OCI-LY1 (cell line): ENCODE measurements around the gene PRADC1.

Experiments
- H2AFZ ChIP-seq: fragments of 200-600 bp; sonication (generic), shearing (Covaris generic); 2 replicates; pipeline ENCODE4 v1.6.0; 2014; ENCODE audit warnings: antibody characterized with exemption, mild to moderate bottlenecking, low read length
- H3F3A ChIP-seq: fragments of 200-600 bp; sonication (generic), shearing (Covaris generic); 2 replicates; pipeline ENCODE4 v1.6.0; 2014; ENCODE audit warnings: mild to moderate bottlenecking, antibody characterized with exemption, low read length, moderate library complexity; ENCODE audit not compliant: insufficient read depth
- H3K27ac ChIP-seq: fragments of 200-600 bp; sonication (generic); 2 replicates; pipeline ENCODE4 v1.5.1; 2014; ENCODE audit warnings: low read length, mixed run types, mild to moderate bottlenecking, low read depth; ENCODE audit not compliant: poor library complexity, severe bottlenecking
- H3K27me3 ChIP-seq: fragments of 200-600 bp; sonication (generic); 2 replicates; pipeline ENCODE4 v1.6.0; 2014; ENCODE audit warnings: antibody characterized with exemption, mild to moderate bottlenecking, low read length, moderate library complexity; ENCODE audit not compliant: insufficient read depth
- H3K36me3 ChIP-seq: fragments of 200-600 bp; sonication (generic); 2 replicates; pipeline ENCODE4 v1.6.1; 2014; ENCODE audit warnings: mild to moderate bottlenecking, antibody characterized with exemption, low read length, moderate library complexity, mixed read lengths; ENCODE audit not compliant: insufficient read depth
- H3K4me1 ChIP-seq: fragments of 200-600 bp; sonication (generic); 2 replicates; pipeline ENCODE4 v1.5.1; 2014; ENCODE audit warnings: mild to moderate bottlenecking, low read length, moderate library complexity; ENCODE audit not compliant: insufficient read depth, severe bottlenecking
- H3K4me2 ChIP-seq: fragments of 200-600 bp; sonication (generic), shearing (Covaris generic); 2 replicates; pipeline ENCODE4 v1.6.1; 2014; ENCODE audit warnings: low read length
- H3K4me3 ChIP-seq: fragments of 200-600 bp; sonication (generic); 2 replicates; pipeline ENCODE4 v1.5.1; 2014; ENCODE audit warnings: low read length, low read depth, mild to moderate bottlenecking, mixed read lengths; ENCODE audit not compliant: poor library complexity, severe bottlenecking
- H3K79me2 ChIP-seq: fragments of 200-600 bp; shearing (Covaris generic); 2 replicates; pipeline ENCODE4 v1.6.1; 2016; ENCODE audit warnings: mixed run types, low read length, mixed read lengths; ENCODE audit not compliant: insufficient read depth
- H3K9ac ChIP-seq: fragments of 200-600 bp; sonication (generic), shearing (Covaris generic); 2 replicates; pipeline ENCODE4 v1.6.1; 2014; ENCODE audit warnings: mild to moderate bottlenecking, low read length, mixed read lengths
- H3K9me2 ChIP-seq: fragments of 200-600 bp; sonication (generic), shearing (Covaris generic); 2 replicates; pipeline ENCODE4 v1.6.1; 2014; ENCODE audit warnings: low read depth, mild to moderate bottlenecking, low read length, mixed read lengths
- H3K9me3 ChIP-seq: fragments of 200-600 bp; shearing (Covaris generic); 2 replicates; pipeline ENCODE4 v1.6.1; 2014; ENCODE audit warnings: low read length, mixed read lengths
- H4K20me1 ChIP-seq: fragments of 200-600 bp; sonication (generic), shearing (Covaris generic); 2 replicates; pipeline ENCODE4 v1.6.0; 2016; ENCODE audit warnings: mild to moderate bottlenecking, low read length; ENCODE audit not compliant: insufficient read depth
- CTCF ChIP-seq: fragments of 200-600 bp; sonication (generic), shearing (Covaris generic); IDR thresholded peaks from 2 replicates; pipeline ENCODE4 v1.5.1; 2017; ENCODE audit warnings: mild to moderate bottlenecking, antibody characterized with exemption, low read length, moderate library complexity, mixed read lengths
- EZH2 ChIP-seq: fragments of 200-600 bp; sonication (generic), shearing (Covaris generic); IDR thresholded peaks from 2 replicates; pipeline ENCODE4 v1.8.0; 2017; ENCODE audit warnings: borderline replicate concordance, mixed run types, mild to moderate bottlenecking, antibody characterized with exemption, low read length, moderate library complexity, mixed read lengths

PRADC1 gene

GRCh38 chr2:73272270-73272669 is 39.2 kb upstream of the PRADC1 start:
- H2AFZ ChIP-seq: no peak overlapping the region
- H3K4me3 ChIP-seq: no peak overlapping the region
- H3K9me3 ChIP-seq: no peaks in the 10 kb centered on the region
- H3K9ac ChIP-seq: no peak overlapping the region
- H3K27me3 ChIP-seq: no peaks in the 10 kb centered on the region
- H3F3A ChIP-seq: no peaks in the 10 kb centered on the region
- no peak overlapping the region for H3K4me2 ChIP-seq
- H4K20me1 ChIP-seq: no peaks in the 10 kb centered on the region
- H3K79me2 ChIP-seq: peaks cover 7% of the 10 kb centered on the region; the same call in 1 of the 2 replicates
- TF ChIP-seq CTCF (no peak), EZH2 (no peak)
- H3K27ac ChIP-seq: no peak overlapping the region
- H3K4me1 ChIP-seq: peaks cover 6% of the 10 kb centered on the region
- no peaks in the 10 kb centered on the region for H3K9me2 ChIP-seq
- H3K36me3 ChIP-seq: peaks cover 46% of the 10 kb centered on the region

- Histone ChIP-seq H3K9me2 (no peaks in the 10 kb centered on the region), H3K27me3 (no peaks in the 10 kb centered on the region), H3K36me3 (peaks cover 44% of the 10 kb centered on the region), H2AFZ (no peak overlapping the region), H3K4me1 (peaks cover 6% of the 10 kb centered on the region), H3K4me3 (peak overlapping the region; percentile 58), H3K9me3 (no peaks in the 10 kb centered on the region), H4K20me1 (no peaks in the 10 kb centered on the region), H3K79me2 (no peaks in the 10 kb centered on the region), H3K4me2 (peak overlapping the region; percentile 67), H3K9ac (peak overlapping the region; percentile 58), H3F3A (no peaks in the 10 kb centered on the region), H3K27ac (no peak overlapping the region)
- TF ChIP-seq EZH2 (no peak), CTCF (no peak)
Measured at GRCh38 chr2:73269686-73270465, 36.8 kb upstream of the PRADC1 start.

GRCh38 chr2:73268830-73269685 is 36.0 kb upstream of the PRADC1 start:
- no peaks in the 10 kb centered on the region for H3K9me3 ChIP-seq
- TF ChIP-seq EZH2: no peak
- no peak for TF ChIP-seq CTCF
- no peaks in the 10 kb centered on the region for H3K79me2 ChIP-seq
- peak overlapping the region; percentile 58 for H3K4me3 ChIP-seq
- peak overlapping the region; percentile 58; the same call in 1 of the 2 replicates for H3K9ac ChIP-seq
- H2AFZ ChIP-seq: no peak overlapping the region
- H3K27me3 ChIP-seq: no peaks in the 10 kb centered on the region
- H3K27ac ChIP-seq: no peak overlapping the region
- H3F3A ChIP-seq: no peaks in the 10 kb centered on the region
- H3K9me2 ChIP-seq: no peaks in the 10 kb centered on the region
- H3K4me2 ChIP-seq: peak overlapping the region; percentile 67
- peaks cover 6% of the 10 kb centered on the region for H3K4me1 ChIP-seq
- H4K20me1 ChIP-seq: no peaks in the 10 kb centered on the region
- peaks cover 46% of the 10 kb centered on the region for H3K36me3 ChIP-seq
